ENCODE data around the gene RAD51B. TPM values are rescaled to one million over a fixed set of nuclear protein-coding genes. Genes with fewer than 3 reads are reported as not detected.

The RAD51B gene
- total RNA-seq, 1 experiment from 2014 or later: 8.5 TPM

- ChIA-PET POLR2A (no interaction called here), CTCF (no interaction called here)
- TF ChIP-seq POLR2AphosphoS5 (IDR thresholded peaks at IDR 0.05; ENCODE audit: low read depth, low read length): no peak
- no peak for TF ChIP-seq SIN3A (IDR thresholded peaks at IDR 0.05; ENCODE audit: borderline replicate concordance, insufficient read depth, low read depth, low read length)
- no peak for TF ChIP-seq REST (IDR thresholded peaks at IDR 0.05; ENCODE audit: insufficient read depth in 1 of 2, low read depth in 2 of 2, low read length in 1 of 2)
- peak; percentile 91 for TF ChIP-seq TCF7L2 (IDR thresholded peaks at IDR 0.05; ENCODE audit: low read depth, low read length)
- no peak for TF ChIP-seq CTCF (IDR thresholded peaks at IDR 0.05)
- ATAC-seq: peak; percentile 63; the same call in 1 of the 2 replicates
- in situ Hi-C loops (cut with HindIII; ENCODE audit: low pct_unique_long_range_greater_than_20kb, low sequenced_read_pairs) (no loop called here), intact Hi-C loops (cut with micrococcal nuclease; ENCODE audit: unreplicated experiment) (no loop called here)
- DNase-seq (ENCODE audit: low read depth, low spot score): no peak
- Histone ChIP-seq H3K9me3 (ENCODE audit: control insufficient read depth, insufficient read depth, low read depth, low read length) (no peaks in the 10 kb centered on the region), H3K36me3 (ENCODE audit: control insufficient read depth, insufficient read depth, low read length) (no peaks in the 10 kb centered on the region), H3K27me3 (ENCODE audit: control insufficient read depth, insufficient read depth, low read length) (no peaks in the 10 kb centered on the region), H3K4me1 (ENCODE audit: control insufficient read depth, insufficient read depth, low read length) (peaks cover 6% of the 10 kb centered on the region; the same call in 1 of the 2 replicates), H3K4me3 (ENCODE audit: low read depth in 2 of 2, low read length in 2 of 2) (no peak overlapping the region), H3K27ac (ENCODE audit: low read length) (peak overlapping the region; percentile 76)
- no TSS peak for BruUV-seq (replicated peaks)
These were observed 345.1 kb downstream of the RAD51B start for GRCh38 chr14:68164711-68165113.

- Histone ChIP-seq H3K27ac (ENCODE audit: low read length) (peak overlapping the region; percentile 76), H3K27me3 (ENCODE audit: control insufficient read depth, insufficient read depth, low read length) (no peaks in the 10 kb centered on the region)
- in situ Hi-C loops (cut with HindIII; ENCODE audit: low pct_unique_long_range_greater_than_20kb, low sequenced_read_pairs): no loop called here
These were observed 345.8 kb downstream of the RAD51B start for GRCh38 chr14:68165274-68165843.

More at GRCh38 chr14:68165274-68165843, 345.8 kb downstream of the RAD51B start:
- TF ChIP-seq SIN3A (IDR thresholded peaks at IDR 0.05; ENCODE audit: borderline replicate concordance, insufficient read depth, low read depth, low read length) (no peak), CTCF (IDR thresholded peaks at IDR 0.05) (no peak), TCF7L2 (IDR thresholded peaks at IDR 0.05; ENCODE audit: low read depth, low read length) (no peak), POLR2AphosphoS5 (IDR thresholded peaks at IDR 0.05; ENCODE audit: low read depth, low read length) (no peak), REST (IDR thresholded peaks at IDR 0.05; ENCODE audit: insufficient read depth in 1 of 2, low read depth in 2 of 2, low read length in 1 of 2) (no peak)
- H3K4me3 ChIP-seq (ENCODE audit: low read depth in 2 of 2, low read length in 2 of 2): no peak overlapping the region
- ChIA-PET CTCF (no interaction called here), POLR2A (no interaction called here)
- BruUV-seq (replicated peaks): no TSS peak
- H3K36me3 ChIP-seq (ENCODE audit: control insufficient read depth, insufficient read depth, low read length): no peaks in the 10 kb centered on the region
- no peaks in the 10 kb centered on the region for H3K9me3 ChIP-seq (ENCODE audit: control insufficient read depth, insufficient read depth, low read depth, low read length)
- DNase-seq (ENCODE audit: low read depth, low spot score) (no peak), ATAC-seq (no peak)
- intact Hi-C loops (cut with micrococcal nuclease; ENCODE audit: unreplicated experiment): no loop called here
- peaks cover 6% of the 10 kb centered on the region; the same call in 1 of the 2 replicates for H3K4me1 ChIP-seq (ENCODE audit: control insufficient read depth, insufficient read depth, low read length)
